Activated CD4-positive, alpha-beta memory T cell treated with anti-CD3 and anti-CD28 coated beads, Interleukin-2, amount 10 ng/mL, durations not matched to agents 7 days and 5 days (primary cell): ENCODE measurements around the gene TXNRD1. TPM values are rescaled to one million over a fixed set of nuclear protein-coding genes. Genes with fewer than 3 reads are reported as not detected.

Experiments
- CTCF ChIA-PET: fragments of 350-600 bp; sonication (Branson Sonifier 250); formaldehyde crosslinking; loops from one replicate; lab custom pipeline; 2021; ENCODE audit warnings: antibody characterized with exemption, inconsistent platforms; lab: Charles Lee
- POLR2A ChIA-PET: fragments of 350-600 bp; sonication (Branson Sonifier 250); formaldehyde crosslinking; loops from one replicate; lab custom pipeline; 2021; ENCODE audit warnings: antibody characterized with exemption; lab: Charles Lee
- DNase-seq: peaks from one replicate; pipeline ENCODE4 v3.0.0-alpha.2; 2020
- H3K27ac Mint-ChIP-seq: one replicate; pipeline ENCODE4 v1.8.0; 2021; ENCODE audit warnings: mild to moderate bottlenecking, mixed read lengths
- H3K27me3 Mint-ChIP-seq: one replicate; pipeline ENCODE4 v1.8.0; 2021; ENCODE audit warnings: mixed read lengths
- H3K36me3 Mint-ChIP-seq: one replicate; pipeline ENCODE4 v1.8.0; 2021; ENCODE audit warnings: low read depth, mixed read lengths
- H3K4me1 Mint-ChIP-seq: one replicate; pipeline ENCODE4 v1.8.0; 2021; ENCODE audit warnings: mixed read lengths
- H3K4me3 Mint-ChIP-seq: one replicate; pipeline ENCODE4 v1.8.0; 2021; ENCODE audit warnings: mild to moderate bottlenecking, mixed read lengths
- H3K9me3 Mint-ChIP-seq: one replicate; pipeline ENCODE4 v1.8.0; 2021; ENCODE audit warnings: mixed read lengths
- total RNA-seq, 2 experiments: library from RNA; stranded (reverse); gene quantifications; one replicate each; pipeline ENCODE4 v1.2.3, GENCODE V29; 2021

TXNRD1 gene
- total RNA-seq, 2 experiments from 2014 or later, result 108 to 112 TPM

DNA sequence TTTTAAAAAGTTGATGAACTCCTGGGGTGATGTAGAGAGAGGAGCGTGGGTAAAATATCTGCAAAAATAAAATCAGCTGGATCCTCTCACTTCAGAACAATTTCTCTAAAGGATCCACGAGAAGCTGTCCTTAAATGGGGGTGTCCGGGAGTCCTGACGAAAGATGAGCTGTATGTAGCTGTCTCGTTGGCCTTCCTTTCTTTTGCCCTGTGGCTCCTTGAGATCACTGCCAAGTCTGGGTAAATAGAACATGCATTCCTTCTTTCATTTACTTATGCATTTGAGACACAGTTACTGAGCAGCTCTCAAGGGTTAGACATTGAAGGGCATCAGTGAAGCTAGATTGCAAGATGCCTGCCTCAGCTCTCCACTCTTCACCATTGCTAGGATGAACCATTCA lies 35.2 kb upstream of the TXNRD1 start:
- Mint-ChIP-seq H3K27ac (no peak overlapping the region), H3K36me3 (no peaks in the 10 kb centered on the region), H3K9me3 (peaks cover 2% of the 10 kb centered on the region), H3K4me3 (no peak overlapping the region), H3K4me1 (peaks cover 19% of the 10 kb centered on the region), H3K27me3 (peaks cover 12% of the 10 kb centered on the region)
- no peak for DNase-seq
- POLR2A ChIA-PET, result no interaction called here
- CTCF ChIA-PET, result no interaction called here

DNA sequence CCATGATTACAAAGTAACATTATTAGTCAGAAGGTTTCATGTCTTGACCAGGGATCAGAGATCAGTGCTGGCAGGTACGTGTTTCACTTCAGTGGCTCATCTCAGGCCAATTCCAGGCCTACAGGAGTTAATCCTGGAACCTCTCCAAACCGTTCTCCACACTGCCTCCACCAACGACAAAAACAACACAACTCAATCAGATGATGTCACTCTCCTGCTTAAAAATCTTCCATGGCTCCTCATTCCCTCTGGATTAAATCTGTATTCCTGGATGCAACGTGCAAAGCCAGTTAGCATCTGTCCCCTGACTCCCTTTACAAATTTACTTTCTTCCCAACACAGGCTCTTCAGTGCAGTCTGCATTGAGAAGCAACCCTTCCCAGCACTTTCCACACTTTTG lies 34.3 kb upstream of the TXNRD1 start:
- H3K27me3 Mint-ChIP-seq, result peaks cover 13% of the 10 kb centered on the region

DNA sequence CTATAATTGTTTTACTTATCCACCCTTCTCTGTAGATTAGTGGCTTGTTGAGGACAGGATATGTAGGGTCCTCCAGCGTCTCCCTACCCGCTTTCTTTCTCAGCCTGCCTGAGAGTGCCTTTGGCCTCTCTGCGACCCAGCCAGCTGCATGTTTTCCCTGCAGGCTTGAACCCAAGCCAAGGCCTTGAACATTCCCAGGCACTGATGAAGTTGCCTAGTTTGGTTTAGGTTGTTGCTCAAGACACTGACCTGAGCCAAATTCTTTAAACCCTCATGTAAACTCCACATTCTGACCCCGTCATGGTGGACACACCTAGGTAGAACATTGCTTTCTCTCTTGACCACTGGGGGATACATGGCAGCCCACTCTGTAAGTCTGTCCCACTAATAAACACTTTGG lies 33.4 kb upstream of the TXNRD1 start:
- H3K4me1 Mint-ChIP-seq, result peaks cover 15% of the 10 kb centered on the region
- H3K36me3 Mint-ChIP-seq, result no peaks in the 10 kb centered on the region
- H3K27me3 Mint-ChIP-seq, result peaks cover 13% of the 10 kb centered on the region
- ChIA-PET POLR2A (no interaction called here), CTCF (interaction anchor here (0.7 kb wide), 1 partner anchor 146 kb away, joined by 3 read pairs; no protein-coding TSS in a partner anchor)
- H3K9me3 Mint-ChIP-seq, result peaks cover 2% of the 10 kb centered on the region
- no peak overlapping the region for H3K27ac Mint-ChIP-seq
- DNase-seq, result no peak
- no peak overlapping the region for H3K4me3 Mint-ChIP-seq

More for the DNA sequence above, 34.3 kb upstream of the TXNRD1 start:
- POLR2A ChIA-PET, result no interaction called here
- no peak overlapping the region for H3K4me3 Mint-ChIP-seq
- peaks cover 19% of the 10 kb centered on the region for H3K4me1 Mint-ChIP-seq
- H3K36me3 Mint-ChIP-seq, result no peaks in the 10 kb centered on the region
- H3K9me3 Mint-ChIP-seq, result peaks cover 2% of the 10 kb centered on the region
- CTCF ChIA-PET, result interaction anchor here (0.7 kb wide), 1 partner anchor 147 kb away, joined by 3 read pairs; no protein-coding TSS in a partner anchor
- no peak for DNase-seq
- H3K27ac Mint-ChIP-seq, result no peak overlapping the region

DNA sequence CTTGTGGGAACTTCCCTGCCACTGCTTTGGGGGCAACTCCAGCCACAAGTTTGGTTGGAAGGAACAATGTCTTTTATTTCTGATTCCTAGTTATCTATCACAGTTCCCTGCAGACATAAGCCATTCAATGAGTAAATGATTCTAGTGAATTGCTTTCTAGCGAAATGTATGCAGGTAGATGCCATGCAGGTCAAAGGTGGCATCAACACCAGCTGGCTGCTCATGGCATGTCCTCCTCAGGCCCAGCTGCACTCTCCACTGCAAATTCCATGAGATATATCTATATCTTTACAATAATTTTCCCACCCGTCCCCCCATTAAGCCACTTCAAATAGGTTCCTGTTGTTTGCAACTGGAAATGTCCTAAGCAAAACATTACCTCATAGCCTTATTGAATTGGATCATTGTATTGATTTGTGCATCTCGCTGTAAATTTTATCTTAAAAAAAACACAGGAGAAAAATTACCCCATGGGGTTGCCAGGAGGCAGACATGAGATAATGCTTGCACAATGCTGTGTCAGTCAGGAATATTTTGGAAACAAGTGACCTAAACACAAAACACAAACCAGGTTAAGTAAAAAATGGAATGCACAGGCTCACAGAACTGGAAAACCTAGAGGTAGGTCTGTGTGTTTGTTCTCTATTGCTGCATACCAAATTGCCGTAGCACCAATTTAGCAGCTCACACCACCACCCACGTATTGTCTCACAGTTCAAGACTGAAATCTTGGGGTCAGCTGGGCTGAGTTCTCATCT lies 32.8 kb upstream of the TXNRD1 start:
- Mint-ChIP-seq H3K9me3 (peaks cover 2% of the 10 kb centered on the region), H3K36me3 (no peaks in the 10 kb centered on the region), H3K4me1 (peaks cover 8% of the 10 kb centered on the region), H3K27ac (no peak overlapping the region), H3K27me3 (peaks cover 13% of the 10 kb centered on the region), H3K4me3 (no peak overlapping the region)
- no peak for DNase-seq
- ChIA-PET CTCF (no interaction called here), POLR2A (no interaction called here)

DNA sequence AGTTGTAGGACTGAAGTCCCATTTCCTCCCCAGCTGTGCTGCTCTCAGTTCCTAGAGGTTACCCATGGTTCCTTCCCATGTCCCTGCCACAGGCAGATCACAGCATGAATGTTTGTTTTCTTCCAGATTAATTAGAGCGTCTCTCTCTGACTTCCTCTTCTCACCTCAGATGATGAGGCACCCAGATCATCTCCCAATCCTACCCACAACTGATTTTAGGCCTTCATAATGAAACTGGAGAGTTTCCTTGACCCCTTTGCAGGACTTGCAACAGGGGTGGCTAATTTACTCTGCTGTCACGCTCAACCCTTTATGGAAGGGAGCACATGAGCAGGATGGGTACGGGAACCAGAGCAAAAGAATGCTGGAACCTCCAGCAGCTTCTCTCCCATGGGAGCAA lies 32.1 kb upstream of the TXNRD1 start:
- DNase-seq, result no peak
- Mint-ChIP-seq H3K27me3 (peaks cover 13% of the 10 kb centered on the region), H3K36me3 (no peaks in the 10 kb centered on the region), H3K9me3 (peaks cover 2% of the 10 kb centered on the region), H3K4me1 (peaks cover 2% of the 10 kb centered on the region), H3K27ac (no peak overlapping the region), H3K4me3 (no peak overlapping the region)
- ChIA-PET POLR2A (no interaction called here), CTCF (no interaction called here)

DNA sequence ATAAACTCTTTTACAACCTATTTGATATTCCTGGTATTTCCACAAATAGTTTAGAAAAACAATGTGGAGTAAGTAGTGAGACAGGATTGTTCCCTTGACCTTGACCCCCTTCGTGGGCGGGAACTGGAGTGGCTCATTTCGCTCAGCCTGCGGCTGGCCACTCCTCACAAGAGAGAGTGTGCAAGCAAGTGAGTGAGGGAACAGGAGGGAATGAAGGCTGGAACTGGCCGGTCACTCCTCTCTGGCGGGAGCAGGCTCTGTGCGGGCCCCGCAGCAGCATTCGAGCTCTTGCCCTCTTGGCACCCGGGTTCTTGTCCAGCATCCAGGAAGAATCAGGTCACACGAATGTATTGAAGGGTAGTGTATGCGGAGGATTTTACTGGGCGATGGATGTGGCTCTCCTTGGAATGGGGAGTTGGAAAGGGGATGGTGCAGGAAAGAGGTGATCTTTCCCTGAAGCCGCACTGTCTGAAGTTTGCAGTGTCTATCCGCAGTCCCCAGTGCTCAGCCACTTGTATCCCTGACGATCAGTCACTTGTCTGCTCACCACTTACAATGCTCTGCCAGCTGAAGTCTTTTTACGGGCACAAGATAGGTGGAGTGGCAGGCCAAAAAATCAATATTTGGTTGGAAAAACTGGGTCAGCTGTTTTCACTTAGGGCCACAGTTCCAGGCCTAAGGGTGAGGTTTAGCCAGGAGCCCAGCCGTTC lies 28.0 kb upstream of the TXNRD1 start:
- POLR2A ChIA-PET, result interaction anchor here (0.7 kb wide), 1 partner anchor 33 kb away, joined by 4 read pairs; no protein-coding TSS in a partner anchor
- peaks cover 3% of the 10 kb centered on the region for H3K27me3 Mint-ChIP-seq

DNA sequence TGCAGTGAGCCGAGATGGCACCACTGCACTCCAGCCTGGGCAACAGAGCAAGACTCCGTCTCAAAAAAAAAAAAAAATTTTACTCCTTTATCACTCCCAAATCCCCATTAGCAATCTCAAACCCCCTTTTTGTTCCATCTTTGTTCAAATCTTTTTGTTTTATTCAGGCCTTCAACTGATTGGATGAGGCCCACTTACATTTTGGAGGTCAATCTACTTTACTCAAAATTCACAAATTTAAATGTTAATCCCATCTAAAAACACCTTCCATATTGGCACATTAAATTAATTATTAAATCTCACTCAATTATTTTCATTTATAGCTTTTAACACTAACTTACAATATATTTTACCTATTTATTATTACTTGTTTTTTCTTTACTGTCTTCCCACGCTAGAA lies 27.0 kb upstream of the TXNRD1 start:
- no peak overlapping the region for H3K4me3 Mint-ChIP-seq
- no peaks in the 10 kb centered on the region for H3K36me3 Mint-ChIP-seq
- peaks cover 2% of the 10 kb centered on the region for H3K9me3 Mint-ChIP-seq
- H3K27me3 Mint-ChIP-seq, result peaks cover 3% of the 10 kb centered on the region
- CTCF ChIA-PET, result no interaction called here
- no peaks in the 10 kb centered on the region for H3K4me1 Mint-ChIP-seq
- H3K27ac Mint-ChIP-seq, result no peak overlapping the region
- DNase-seq, result no peak
- POLR2A ChIA-PET, result interaction anchor here (0.7 kb wide), 1 partner anchor 34 kb away, joined by 4 read pairs; no protein-coding TSS in a partner anchor

More for the DNA sequence above, 28.0 kb upstream of the TXNRD1 start:
- Mint-ChIP-seq H3K4me3 (no peak overlapping the region), H3K36me3 (no peaks in the 10 kb centered on the region), H3K9me3 (peaks cover 2% of the 10 kb centered on the region), H3K27ac (no peak overlapping the region), H3K4me1 (no peaks in the 10 kb centered on the region)
- DNase-seq, result no peak
- CTCF ChIA-PET, result interaction anchor here (0.5 kb wide), 1 partner anchor 192 kb away, joined by 3 read pairs; no protein-coding TSS in a partner anchor

DNA sequence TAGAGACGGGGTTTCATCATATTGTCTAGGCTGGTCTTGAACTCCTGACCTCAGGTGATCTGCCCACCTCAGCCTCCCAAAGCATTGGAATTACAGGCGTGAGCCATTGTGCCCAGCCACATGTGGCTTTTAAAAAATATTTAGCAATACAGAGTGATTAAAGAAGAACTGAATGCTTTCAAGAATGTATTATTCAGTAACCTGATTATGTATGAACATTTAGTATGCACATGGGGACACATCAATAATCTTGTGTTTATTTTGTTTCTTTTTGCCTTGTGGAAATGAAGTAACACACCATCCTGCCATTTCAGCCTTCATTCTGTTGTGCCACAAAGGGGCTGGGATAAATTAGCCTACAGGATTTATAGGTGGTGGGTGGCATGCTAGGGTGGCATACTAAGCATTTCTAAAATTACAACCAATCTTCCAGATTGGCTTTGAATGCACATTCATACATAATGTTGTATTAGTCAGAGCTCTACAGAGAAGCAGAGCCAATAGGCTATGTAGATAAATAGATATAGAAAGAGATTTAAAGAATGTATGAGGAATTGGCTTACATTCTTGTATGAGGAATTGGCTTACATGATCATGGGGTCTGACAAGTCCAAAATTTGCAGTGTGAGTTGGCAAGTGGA lies 25.5 kb upstream of the TXNRD1 start:
- no peak overlapping the region for H3K4me3 Mint-ChIP-seq
- peaks cover 10% of the 10 kb centered on the region for H3K27me3 Mint-ChIP-seq
- no peak overlapping the region for H3K27ac Mint-ChIP-seq
- no peaks in the 10 kb centered on the region for H3K36me3 Mint-ChIP-seq
- DNase-seq, result no peak
- ChIA-PET CTCF (no interaction called here), POLR2A (no interaction called here)
- peaks cover 2% of the 10 kb centered on the region for H3K9me3 Mint-ChIP-seq
- no peaks in the 10 kb centered on the region for H3K4me1 Mint-ChIP-seq

DNA sequence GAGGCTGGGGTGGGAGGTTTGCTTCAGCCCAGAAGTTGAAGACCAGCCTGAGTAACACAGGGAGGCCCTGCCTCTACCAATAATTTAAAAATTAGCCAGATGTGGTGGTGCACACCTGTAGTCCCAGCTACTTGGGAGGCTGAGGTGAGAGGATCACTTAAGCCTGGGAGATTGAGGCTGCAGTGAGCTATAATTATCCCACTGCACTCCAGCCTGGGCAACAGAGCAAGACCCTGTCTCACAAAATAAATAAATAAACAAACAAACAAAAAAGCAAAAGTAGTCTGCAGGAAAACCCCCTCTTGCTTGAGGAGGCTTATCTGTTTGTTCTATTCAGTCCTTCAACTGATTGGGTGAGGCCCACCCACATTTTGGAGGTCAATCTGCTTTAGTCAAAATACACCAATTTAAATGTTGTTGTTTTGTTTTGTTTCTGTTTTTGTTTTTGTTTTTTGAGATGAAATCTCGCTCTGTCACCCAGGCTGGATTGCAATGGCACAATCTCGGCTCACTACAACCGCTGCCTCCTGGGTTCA lies 24.9 kb upstream of the TXNRD1 start:
- POLR2A ChIA-PET, result no interaction called here

DNA sequence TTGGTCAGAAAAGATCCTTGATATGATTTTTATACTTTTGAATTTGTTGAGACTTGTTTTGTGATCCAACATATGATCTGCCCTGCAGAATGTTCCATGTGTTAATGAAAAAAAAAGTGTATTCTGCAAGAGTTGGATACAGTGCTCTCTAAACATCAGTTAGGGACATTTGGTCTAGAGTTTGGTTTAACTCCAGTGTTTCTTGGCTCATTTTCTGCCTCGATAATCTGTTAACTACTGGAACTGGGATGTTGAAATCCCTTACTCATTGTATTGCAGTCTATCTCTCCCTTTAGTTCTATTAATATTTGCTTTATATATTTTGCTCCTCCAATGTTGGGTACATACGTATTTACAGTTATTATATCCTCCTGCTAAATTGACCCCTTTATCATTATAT lies 18.3 kb upstream of the TXNRD1 start:
- CTCF ChIA-PET, result no interaction called here
- H3K9me3 Mint-ChIP-seq, result peaks cover 7% of the 10 kb centered on the region
- H3K4me3 Mint-ChIP-seq, result no peak overlapping the region
- H3K27ac Mint-ChIP-seq, result no peak overlapping the region
- DNase-seq, result no peak
- POLR2A ChIA-PET, result no interaction called here
- H3K36me3 Mint-ChIP-seq, result peaks cover 8% of the 10 kb centered on the region
- peaks cover 31% of the 10 kb centered on the region for H3K27me3 Mint-ChIP-seq
- peaks cover 4% of the 10 kb centered on the region for H3K4me1 Mint-ChIP-seq

More for the DNA sequence above, 24.9 kb upstream of the TXNRD1 start:
- DNase-seq, result no peak
- no peaks in the 10 kb centered on the region for H3K36me3 Mint-ChIP-seq
- H3K4me3 Mint-ChIP-seq, result no peak overlapping the region
- peaks cover 9% of the 10 kb centered on the region for H3K27me3 Mint-ChIP-seq
- H3K4me1 Mint-ChIP-seq, result no peaks in the 10 kb centered on the region
- H3K9me3 Mint-ChIP-seq, result no peaks in the 10 kb centered on the region
- H3K27ac Mint-ChIP-seq, result no peak overlapping the region
- CTCF ChIA-PET, result no interaction called here

DNA sequence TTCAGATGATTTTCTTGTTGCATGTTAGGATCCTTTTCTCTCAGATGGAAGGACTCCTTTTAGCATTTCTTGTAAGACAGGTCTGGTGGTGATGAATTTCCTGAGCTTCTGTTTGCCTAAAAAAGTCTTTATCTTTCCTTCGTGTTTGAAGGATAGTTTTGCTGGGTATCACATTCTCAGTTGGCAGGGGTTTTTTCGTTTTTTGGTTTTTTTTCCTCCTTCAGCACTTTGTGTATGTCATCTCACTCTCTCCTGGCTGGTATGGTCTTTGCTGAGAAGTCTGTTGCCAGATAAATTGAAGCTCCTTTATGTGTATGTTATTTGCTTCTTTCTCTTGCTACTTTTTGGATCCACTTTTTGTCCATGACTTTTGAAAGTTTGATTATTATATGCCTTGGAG lies 15.6 kb upstream of the TXNRD1 start:
- ChIA-PET CTCF (interaction anchor here (0.9 to 6.9 kb wide), 7 partner anchors 16 to 182 kb away, joined by 3 to 40 read pairs (median 4); partner anchors contain the start of gene TXNRD1), POLR2A (no interaction called here)
- Mint-ChIP-seq H3K27ac (no peak overlapping the region), H3K36me3 (peaks cover 8% of the 10 kb centered on the region), H3K9me3 (peaks cover 7% of the 10 kb centered on the region), H3K4me3 (no peak overlapping the region), H3K4me1 (peaks cover 4% of the 10 kb centered on the region), H3K27me3 (peaks cover 24% of the 10 kb centered on the region)
- DNase-seq, result no peak

DNA sequence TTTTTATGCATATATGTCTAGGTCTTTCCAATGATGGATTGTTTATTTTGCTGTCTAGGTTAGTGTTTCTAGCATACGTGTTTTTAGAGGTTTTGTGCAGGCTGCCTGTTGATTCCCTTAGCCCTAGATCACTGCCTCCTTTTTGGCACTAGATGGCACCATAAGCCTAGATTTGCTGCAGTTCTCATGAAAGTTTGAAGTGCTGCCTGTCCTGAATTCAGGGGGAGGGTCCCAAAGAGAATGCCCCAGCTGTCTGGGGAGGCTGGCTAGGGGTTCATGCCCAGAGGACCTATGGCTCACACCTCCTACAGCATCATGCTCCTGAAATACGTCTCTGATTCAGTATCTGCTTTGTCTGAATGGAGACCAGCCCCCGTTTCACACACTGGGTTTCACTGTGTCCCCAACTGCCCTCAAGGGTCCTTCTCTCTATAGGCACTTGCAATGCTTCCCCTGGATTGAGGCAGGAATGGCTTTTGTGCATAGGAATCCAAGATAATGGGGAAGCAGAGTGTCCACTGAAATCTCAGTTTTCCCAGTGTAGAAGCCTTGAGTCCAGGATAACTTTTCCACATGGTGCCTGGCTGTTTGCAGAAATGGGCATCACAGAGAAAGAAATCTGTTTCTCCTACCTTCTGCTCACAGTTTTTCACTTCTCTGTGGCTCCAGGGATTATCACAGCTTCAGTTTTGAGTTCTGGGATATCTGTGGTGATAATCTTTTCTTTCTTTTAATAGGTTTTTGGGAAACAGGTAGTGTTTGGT lies 14.2 kb upstream of the TXNRD1 start:
- H3K4me1 Mint-ChIP-seq, result peaks cover 4% of the 10 kb centered on the region

More for the DNA sequence above, 14.2 kb upstream of the TXNRD1 start:
- no peak overlapping the region for H3K27ac Mint-ChIP-seq
- H3K36me3 Mint-ChIP-seq, result peaks cover 8% of the 10 kb centered on the region
- no peak overlapping the region for H3K4me3 Mint-ChIP-seq
- peak; percentile 52 for DNase-seq
- ChIA-PET POLR2A (no interaction called here), CTCF (interaction anchor here (0.6 to 6.9 kb wide), 7 partner anchors 20 to 890 kb away, joined by 3 to 40 read pairs (median 3); no protein-coding TSS in a partner anchor)
- peaks cover 15% of the 10 kb centered on the region for H3K27me3 Mint-ChIP-seq
- H3K9me3 Mint-ChIP-seq, result peaks cover 7% of the 10 kb centered on the region
